HG03442 (cell line): ENCODE results near the gene YIF1A.
"Not testable (repeated sequence)": the region's sequence is repeated elsewhere in the genome, so short reads cannot be mapped to it uniquely, and the experiment has no call there.

Experiments
- ATAC-seq: cut with Tn5 transposase; IDR thresholded peaks from one replicate; pipeline ENCODE4 v1.9.1; 2021; ENCODE audit warnings: mild to moderate bottlenecking, moderate library complexity; ENCODE audit not compliant: unreplicated experiment

YIF1A gene

DNA sequence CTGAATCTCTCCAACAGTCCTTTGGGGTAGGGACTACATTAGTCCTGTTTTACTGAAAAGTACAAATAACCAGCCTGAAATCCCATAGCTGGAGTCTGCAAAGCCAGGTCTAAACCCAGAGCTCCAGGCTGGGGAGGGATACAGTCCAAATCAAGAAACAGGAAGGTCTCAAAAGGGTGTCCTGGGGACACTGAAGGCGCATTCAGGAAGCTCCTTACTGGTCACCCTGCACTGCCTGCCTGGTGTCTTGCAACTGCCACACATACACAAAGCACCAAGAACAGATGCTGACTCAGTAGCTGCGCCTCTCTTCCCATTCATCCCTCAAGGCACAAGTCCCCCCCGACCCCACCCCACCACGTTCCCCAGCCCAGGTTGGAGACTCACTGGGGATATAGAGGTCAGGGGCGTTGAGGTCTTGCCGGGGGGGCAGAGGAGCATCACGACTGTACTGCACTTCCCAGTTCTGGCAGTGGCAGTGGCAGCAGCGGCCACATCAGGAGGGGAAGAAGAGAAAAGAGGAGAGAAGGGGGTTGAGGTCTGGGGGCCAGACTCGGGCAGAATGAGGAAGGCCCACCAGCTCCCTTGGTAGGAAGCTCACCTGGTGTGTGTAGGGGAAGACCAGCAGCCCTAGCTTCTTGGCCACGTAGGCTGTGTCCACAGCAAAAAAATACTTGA lies 1.6 kb downstream of the YIF1A start:
- ATAC-seq, result no peak

GRCh38 chr11:66286699-66287098 lies 2.2 kb downstream of the YIF1A start:
- ATAC-seq, result no peak

GRCh38 chr11:66285250-66285947 lies 3.5 kb downstream of the YIF1A start:
- no peak for ATAC-seq

- no peak for ATAC-seq
Observed at GRCh38 chr11:66284526-66285078, 4.3 kb downstream of the YIF1A start.

GRCh38 chr11:66283461-66284105 lies 5.4 kb downstream of the YIF1A start:
- ATAC-seq, result no peak

- peak; percentile 78 for ATAC-seq
Observed at GRCh38 chr11:66282468-66283455, 6.2 kb downstream of the YIF1A start.

DNA sequence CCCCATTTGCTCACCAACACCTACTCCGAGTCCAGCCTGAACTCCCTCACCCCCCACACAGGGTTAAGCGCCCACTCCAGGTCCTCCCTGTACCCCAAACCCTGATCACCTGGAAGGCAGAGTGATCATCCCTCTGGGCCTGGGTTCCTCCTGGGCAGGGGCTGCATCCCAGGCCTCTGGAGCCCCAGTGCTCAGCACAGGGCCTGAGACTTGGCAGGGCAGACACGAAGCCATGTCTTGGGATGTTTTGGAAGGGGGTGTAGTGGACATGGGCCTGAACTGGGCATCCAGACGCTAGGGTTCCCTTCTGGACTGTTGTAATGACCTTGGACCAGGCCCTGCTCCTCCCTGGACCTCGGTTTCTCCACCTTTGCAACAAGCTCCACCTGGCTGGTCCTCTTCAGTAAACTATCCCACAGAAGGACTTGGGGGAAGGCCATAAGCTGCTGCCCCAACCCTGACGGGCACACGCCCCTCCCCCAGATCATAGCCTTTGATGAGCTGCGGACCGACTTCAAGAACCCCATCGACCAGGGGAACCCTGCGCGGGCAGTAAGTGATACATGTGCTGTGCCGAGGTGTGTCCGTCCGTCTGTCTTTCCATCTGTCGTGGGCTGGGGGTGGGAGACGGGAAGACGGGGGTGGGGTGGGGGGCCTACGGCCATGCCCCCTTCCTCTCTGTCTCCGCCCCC lies 7.0 kb downstream of the YIF1A start:
- ATAC-seq, result no peak

GRCh38 chr11:66281001-66281400 lies 7.9 kb downstream of the YIF1A start:
- no peak for ATAC-seq

- no peak for ATAC-seq
Observed at GRCh38 chr11:66280428-66280827, 8.5 kb downstream of the YIF1A start.

- no peak for ATAC-seq
Observed at GRCh38 chr11:66279092-66279734, 9.7 kb downstream of the YIF1A start.

DNA sequence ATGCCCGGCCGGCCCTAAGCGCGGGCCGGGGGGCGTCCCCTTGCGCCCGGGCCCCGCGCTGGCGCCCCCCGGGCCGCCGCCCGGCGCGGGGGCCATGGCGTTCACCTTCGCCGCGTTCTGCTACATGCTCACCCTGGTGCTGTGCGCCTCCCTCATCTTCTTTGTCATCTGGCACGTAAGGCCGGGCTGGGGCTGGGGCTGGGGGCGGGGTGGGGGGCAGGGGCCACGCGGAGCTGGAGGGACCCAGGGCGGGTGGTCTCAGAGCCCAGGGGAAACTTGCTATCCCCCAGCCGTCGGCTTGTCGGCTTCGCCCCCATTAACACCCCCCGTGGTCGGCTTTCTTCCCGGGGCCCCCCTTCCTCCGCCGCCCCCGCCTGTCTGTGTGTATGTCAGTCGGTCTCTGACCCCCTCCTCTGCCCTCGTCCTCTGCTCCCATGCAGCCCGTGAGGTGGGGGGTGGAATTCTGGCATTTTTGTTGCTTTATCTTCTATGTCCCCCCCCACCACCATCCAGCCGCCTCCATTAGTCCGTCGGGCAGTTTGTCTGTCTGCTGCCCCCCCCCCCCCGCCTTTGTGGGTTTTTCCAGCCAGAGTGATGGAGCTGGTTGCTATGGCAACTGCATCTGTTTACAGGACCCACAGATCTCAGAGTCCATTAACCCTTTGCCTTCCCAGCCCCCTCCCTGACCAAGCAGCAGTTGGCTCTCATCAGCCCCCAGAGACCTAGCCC lies 10.4 kb downstream of the YIF1A start:
- ATAC-seq, result no peak

- ATAC-seq, result no peak
Observed at GRCh38 chr11:66277471-66278362, 11.2 kb downstream of the YIF1A start, which contains the start of gene CNIH2. Gene CNIH2 (plus strand): TSS chr11:66278175. CDS start chr11:66278457, 282 bp downstream.

DNA sequence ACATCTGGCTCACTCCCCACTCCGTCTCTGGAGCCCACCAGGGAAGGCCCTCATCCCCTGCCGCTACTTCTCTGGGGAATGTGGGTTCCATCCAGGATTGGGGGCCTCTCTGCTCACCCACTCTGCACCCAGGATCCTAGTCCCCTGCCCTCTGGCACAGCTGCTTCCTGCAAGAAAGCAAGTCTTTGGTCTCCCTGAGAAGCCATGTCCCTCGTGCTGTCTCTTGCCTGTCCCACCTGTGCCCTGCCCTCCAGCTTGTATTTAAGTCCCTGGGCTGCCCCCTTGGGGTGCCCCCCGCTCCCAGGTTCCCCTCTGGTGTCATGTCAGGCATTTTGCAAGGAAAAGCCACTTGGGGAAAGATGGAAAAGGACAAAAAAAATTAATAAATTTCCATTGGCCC lies 11.9 kb downstream of the YIF1A start:
- not testable (repeated sequence) for ATAC-seq

GRCh38 chr11:66276619-66277018 lies 12.3 kb downstream of the YIF1A start:
- ATAC-seq, result not testable (repeated sequence)

DNA sequence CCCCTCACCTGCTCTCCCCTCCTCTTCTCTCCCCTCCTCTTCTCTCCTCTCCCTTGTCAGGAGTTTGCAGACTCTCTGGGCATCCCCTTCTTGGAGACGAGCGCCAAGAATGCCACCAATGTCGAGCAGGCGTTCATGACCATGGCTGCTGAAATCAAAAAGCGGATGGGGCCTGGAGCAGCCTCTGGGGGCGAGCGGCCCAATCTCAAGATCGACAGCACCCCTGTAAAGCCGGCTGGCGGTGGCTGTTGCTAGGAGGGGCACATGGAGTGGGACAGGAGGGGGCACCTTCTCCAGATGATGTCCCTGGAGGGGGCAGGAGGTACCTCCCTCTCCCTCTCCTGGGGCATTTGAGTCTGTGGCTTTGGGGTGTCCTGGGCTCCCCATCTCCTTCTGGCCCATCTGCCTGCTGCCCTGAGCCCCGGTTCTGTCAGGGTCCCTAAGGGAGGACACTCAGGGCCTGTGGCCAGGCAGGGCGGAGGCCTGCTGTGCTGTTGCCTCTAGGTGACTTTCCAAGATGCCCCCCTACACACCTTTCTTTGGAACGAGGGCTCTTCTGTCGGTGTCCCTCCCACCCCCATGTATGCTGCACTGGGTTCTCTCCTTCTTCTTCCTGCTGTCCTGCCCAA lies 12.8 kb downstream of the YIF1A start:
- ATAC-seq, result no peak

GRCh38 chr11:66275396-66275795 lies 13.5 kb downstream of the YIF1A start:
- no peak for ATAC-seq

- no peak for ATAC-seq
Observed at GRCh38 chr11:66274219-66274618, 14.7 kb downstream of the YIF1A start.
